ENCODE results near the gene NEU4. TPM values are rescaled to one million over a fixed set of nuclear protein-coding genes. Genes with fewer than 3 reads are reported as not detected.

The NEU4 gene
- polyA plus RNA-seq, 3 donors = 0.26 to 2.6 (median 0.99) TPM

- peaks cover 14 to 35% of the 10 kb centered on the region in 2 donors for H3K4me1 ChIP-seq (ENCODE audit: control insufficient read depth in 1 of 2, insufficient read depth in 2 of 2, low read length in 2 of 2)
- H3K4me3 ChIP-seq (replicated peaks in 1 of 3; ENCODE audit: low read depth in 2 of 3, low read length in 3 of 3) = peak overlapping the region; percentile 39 to 69 (median 46)
- Mint-ChIP-seq H3K4me3 (peak overlapping the region; percentile 78 to 90), H3K9me3 (peaks cover 0 to 3% (median 0%) of the 10 kb centered on the region in 7 donors), H3K4me1 (peaks cover 38% of the 10 kb centered on the region), H3K27ac (peak overlapping the region in 5 of 7 donors; percentile 45 to 85 (median 76)), H3K36me3 (peaks cover 4 to 6% of the 10 kb centered on the region in 2 donors), H3K27me3 (ENCODE audit: low read depth in 3 of 3) (peaks cover 7 to 27% (median 23%) of the 10 kb centered on the region in 3 donors)
- peak; percentile 43 to 49 (median 47) for DNase-seq
- H4K20me1 ChIP-seq (ENCODE audit: insufficient read depth, low read length) = no peaks in the 10 kb centered on the region
- peak overlapping the region; percentile 56 for H2AFZ ChIP-seq (ENCODE audit: insufficient read depth, low read depth, low read length, poor library complexity, severe bottlenecking)
- H3K27me3 ChIP-seq (ENCODE audit: control insufficient read depth in 2 of 2, insufficient read depth in 2 of 2, low read length in 2 of 2) = no peaks in the 10 kb centered on the region
- no peaks in the 10 kb centered on the region for H3K79me2 ChIP-seq (ENCODE audit: insufficient read depth, low read length)
- H3K36me3 ChIP-seq (replicated peaks in 1 of 2; ENCODE audit: control insufficient read depth in 1 of 2, insufficient read depth in 2 of 2, low read length in 2 of 2) = no peaks in the 10 kb centered on the region
- peak overlapping the region; percentile 43 for H3K9ac ChIP-seq (ENCODE audit: insufficient read depth, low read length, poor library complexity, severe bottlenecking)
- TF ChIP-seq CTCF (IDR thresholded peaks at IDR 0.05) = no peak
- H3K9me3 ChIP-seq (replicated peaks in 1 of 2; ENCODE audit: control insufficient read depth in 1 of 2, insufficient read depth in 1 of 2, low read length in 2 of 2) = no peaks in the 10 kb centered on the region
- intact Hi-C loops (cut with micrococcal nuclease) = no loop called here
- no peak overlapping the region for H3K27ac ChIP-seq (ENCODE audit: low read depth in 1 of 2, low read length in 2 of 2)
- H3K4me2 ChIP-seq (replicated peaks; ENCODE audit: extremely low read depth, low read length, poor library complexity, severe bottlenecking) = peak overlapping the region; percentile 77
- 6% methylated on average over 62 of the region's 65 CpGs for WGBS (ENCODE audit: insufficient coverage)
Measured at GRCh38 chr2:241844066-241844728, 35.2 kb downstream of the NEU4 start.

DNA sequence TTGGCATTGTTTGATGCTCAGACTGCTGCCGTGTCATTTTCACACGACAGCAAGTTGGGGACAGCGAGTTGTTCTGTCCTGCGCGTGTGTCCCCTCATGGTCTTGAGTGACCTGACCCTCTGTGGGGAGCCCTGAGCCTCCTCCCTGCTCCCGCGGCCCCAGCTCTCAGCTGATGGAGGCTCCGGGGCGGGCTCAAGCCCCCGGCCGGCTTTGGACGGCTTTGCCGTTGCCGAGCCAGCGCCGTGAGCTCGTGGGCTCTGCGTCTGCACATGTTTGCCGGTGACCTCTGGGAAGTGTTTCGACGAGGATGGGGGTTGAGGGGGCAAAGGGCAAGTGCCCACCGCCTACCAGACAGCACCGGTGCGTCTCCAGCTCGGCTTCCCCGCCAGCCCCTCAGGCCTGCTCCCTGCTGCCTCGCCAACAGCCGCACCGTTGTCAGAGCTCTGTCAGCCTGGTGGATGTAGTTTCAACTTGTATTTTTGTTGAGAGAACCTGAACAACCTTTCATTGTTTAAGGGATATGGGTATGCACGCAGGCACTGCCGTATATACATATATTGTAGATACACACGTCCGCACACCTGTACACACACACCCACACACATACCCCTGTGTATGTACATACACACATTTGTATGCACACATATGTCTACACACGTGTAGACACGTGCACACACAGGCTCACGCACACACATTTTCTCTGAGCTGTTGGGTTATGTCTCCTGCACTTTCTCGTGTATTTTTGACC is 36.0 kb downstream of the NEU4 start:
- Histone ChIP-seq H2AFZ (ENCODE audit: insufficient read depth, low read depth, low read length, poor library complexity, severe bottlenecking) (no peak overlapping the region), H3K4me2 (replicated peaks; ENCODE audit: extremely low read depth, low read length, poor library complexity, severe bottlenecking) (peak overlapping the region; percentile 77), H3K9ac (ENCODE audit: insufficient read depth, low read length, poor library complexity, severe bottlenecking) (peak overlapping the region; percentile 43), H3K4me3 (replicated peaks in 1 of 3; ENCODE audit: low read depth in 2 of 3, low read length in 3 of 3) (peak overlapping the region in 2 of 3 experiments; percentile 46 to 69), H3K36me3 (replicated peaks in 1 of 2; ENCODE audit: control insufficient read depth in 1 of 2, insufficient read depth in 2 of 2, low read length in 2 of 2) (no peaks in the 10 kb centered on the region), H3K9me3 (replicated peaks in 1 of 2; ENCODE audit: control insufficient read depth in 1 of 2, insufficient read depth in 1 of 2, low read length in 2 of 2) (no peaks in the 10 kb centered on the region), H3K27ac (ENCODE audit: low read depth in 1 of 2, low read length in 2 of 2) (no peak overlapping the region), H3K4me1 (ENCODE audit: control insufficient read depth in 1 of 2, insufficient read depth in 2 of 2, low read length in 2 of 2) (peaks cover 14 to 35% of the 10 kb centered on the region in 2 donors), H3K79me2 (ENCODE audit: insufficient read depth, low read length) (no peaks in the 10 kb centered on the region), H3K27me3 (ENCODE audit: control insufficient read depth in 2 of 2, insufficient read depth in 2 of 2, low read length in 2 of 2) (no peaks in the 10 kb centered on the region), H4K20me1 (ENCODE audit: insufficient read depth, low read length) (no peaks in the 10 kb centered on the region)
- Mint-ChIP-seq H3K4me3 (peak overlapping the region; percentile 78 to 90), H3K9me3 (peaks cover 0 to 3% (median 0%) of the 10 kb centered on the region in 7 donors), H3K27ac (peak overlapping the region in 5 of 7 donors; percentile 50 to 85 (median 76)), H3K27me3 (ENCODE audit: low read depth in 3 of 3) (peaks cover 7 to 26% (median 23%) of the 10 kb centered on the region in 3 donors), H3K4me1 (peaks cover 38% of the 10 kb centered on the region), H3K36me3 (peaks cover 4 to 6% of the 10 kb centered on the region in 2 donors)
- WGBS (ENCODE audit: insufficient coverage) = 92% methylated on average over 29 of the region's 37 CpGs
- TF ChIP-seq CTCF (IDR thresholded peaks at IDR 0.05) = no peak
- intact Hi-C loops (cut with micrococcal nuclease) = no loop called here
- DNase-seq = no peak

Measured in CD14-positive monocyte (primary cell).